ENCODE data around the gene KLHDC7B. TPM values are rescaled to one million over a fixed set of nuclear protein-coding genes. Genes with fewer than 3 reads are reported as not detected.

The KLHDC7B gene
- total RNA-seq, 1 donor from 2014 or later = 0.10 TPM

- no peak for DNase-seq (ENCODE audit: low spot score)
Observed at GRCh38 chr22:50571264-50572175, 25.8 kb downstream of the KLHDC7B start.

GRCh38 chr22:50572965-50573364, 27.3 kb downstream of the KLHDC7B start:
- no peak for DNase-seq (ENCODE audit: low spot score)

GRCh38 chr22:50573491-50574382, 28.0 kb downstream of the KLHDC7B start:
- DNase-seq (ENCODE audit: low spot score) = no peak

- DNase-seq (ENCODE audit: low spot score) = no peak
Observed at GRCh38 chr22:50574383-50574755, 28.7 kb downstream of the KLHDC7B start.

GRCh38 chr22:50575426-50575941, 29.8 kb downstream of the KLHDC7B start:
- no peak for DNase-seq (ENCODE audit: low spot score)

GRCh38 chr22:50576070-50576469, 30.4 kb downstream of the KLHDC7B start:
- DNase-seq (ENCODE audit: low spot score) = no peak

GRCh38 chr22:50576806-50577696, 31.4 kb downstream of the KLHDC7B start:
- DNase-seq (ENCODE audit: low spot score) = no peak

GRCh38 chr22:50577697-50577986, 31.9 kb downstream of the KLHDC7B start:
- no peak for DNase-seq (ENCODE audit: low spot score)

- no peak for DNase-seq (ENCODE audit: low spot score)
Observed at GRCh38 chr22:50577987-50578775, 32.5 kb downstream of the KLHDC7B start, which contains the start of gene CPT1B. Gene CPT1B (minus strand): TSS chr22:50578427. CDS start chr22:50577915, 512 bp downstream.

- no peak for DNase-seq (ENCODE audit: low spot score)
Observed at GRCh38 chr22:50578776-50579310, 33.1 kb downstream of the KLHDC7B start.

- DNase-seq (ENCODE audit: low spot score) = no peak
Observed at GRCh38 chr22:50579752-50580151, 34.1 kb downstream of the KLHDC7B start.

GRCh38 chr22:50581031-50581949, 35.6 kb downstream of the KLHDC7B start:
- no peak for DNase-seq (ENCODE audit: low spot score)

GRCh38 chr22:50581950-50582492, 36.3 kb downstream of the KLHDC7B start:
- no peak for DNase-seq (ENCODE audit: low spot score)

GRCh38 chr22:50582493-50583293, 37.0 kb downstream of the KLHDC7B start, which contains the start of gene CHKB:
Gene CHKB (minus strand): TSS chr22:50582849. CDS start chr22:50582781, 68 bp downstream.
- peak; percentile 100 for DNase-seq (ENCODE audit: low spot score)

- no peak for DNase-seq (ENCODE audit: low spot score)
Observed at GRCh38 chr22:50583294-50583861, 37.7 kb downstream of the KLHDC7B start.

GRCh38 chr22:50584106-50585096, 38.7 kb downstream of the KLHDC7B start:
- DNase-seq (ENCODE audit: low spot score) = no peak

Data from mesenteric fat pad (tissue), 1 donor.